HL-60/S4 treated with retinoic acid at 250 ng/mL for 4 days and 3 days (cell line): ENCODE measurements around the gene TNP1.

Experiments
- in situ Hi-C: fragments of 300-500 bp; cut with MboI; formaldehyde crosslinking; loops from 2 replicates; pipeline ENCODE4 v1.7.0; 2022; ENCODE audit warnings: low sequenced_read_pairs

Gene TNP1, protein sequence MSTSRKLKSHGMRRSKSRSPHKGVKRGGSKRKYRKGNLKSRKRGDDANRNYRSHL

DNA sequence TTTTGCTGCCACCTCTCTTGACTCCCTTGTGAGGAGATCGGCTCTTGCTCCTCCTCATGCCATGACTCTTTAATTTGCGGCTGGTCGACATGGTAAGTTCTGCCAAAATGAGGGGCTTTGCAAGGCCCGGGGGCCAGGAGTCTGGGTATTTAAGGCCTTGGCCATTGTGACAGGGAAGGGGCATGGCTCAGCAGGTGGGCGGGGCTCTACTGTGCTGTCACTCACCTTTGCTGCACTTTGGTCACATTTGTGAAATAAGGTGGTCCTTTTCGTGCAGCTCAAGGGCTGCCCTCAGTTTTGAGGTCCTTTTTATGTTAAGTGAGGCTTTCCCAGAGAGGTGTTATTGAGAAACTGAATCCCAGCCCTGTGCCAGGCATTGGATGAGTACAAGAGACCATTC is at the start of gene TNP1:
Gene TNP1, minus strand, starts transcription at position 121 of the 400 bp plus-strand sequence. Its CDS starts 30 bp downstream, at position 91.
- in situ Hi-C loops: no loop called here

DNA sequence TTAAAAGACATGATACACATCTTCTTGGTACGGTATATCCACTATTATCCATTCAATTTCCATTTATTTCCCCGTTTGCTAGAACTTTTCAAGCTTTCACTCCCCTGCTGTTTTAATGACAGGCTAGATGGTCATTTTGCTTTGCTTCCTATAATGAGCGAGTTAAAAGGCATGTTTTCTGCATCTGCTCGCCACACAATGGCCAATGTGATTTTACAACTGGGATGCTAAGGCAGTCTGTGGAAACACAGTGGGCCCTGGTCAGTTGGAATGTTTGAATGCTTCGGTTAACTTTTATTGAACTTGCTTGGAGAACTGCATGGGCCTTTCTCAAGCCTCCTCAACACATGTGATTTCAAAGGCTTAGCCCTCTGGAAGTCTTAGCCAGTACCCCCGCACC is 48.4 kb upstream of the TNP1 start:
- in situ Hi-C loops: no loop called here

DNA sequence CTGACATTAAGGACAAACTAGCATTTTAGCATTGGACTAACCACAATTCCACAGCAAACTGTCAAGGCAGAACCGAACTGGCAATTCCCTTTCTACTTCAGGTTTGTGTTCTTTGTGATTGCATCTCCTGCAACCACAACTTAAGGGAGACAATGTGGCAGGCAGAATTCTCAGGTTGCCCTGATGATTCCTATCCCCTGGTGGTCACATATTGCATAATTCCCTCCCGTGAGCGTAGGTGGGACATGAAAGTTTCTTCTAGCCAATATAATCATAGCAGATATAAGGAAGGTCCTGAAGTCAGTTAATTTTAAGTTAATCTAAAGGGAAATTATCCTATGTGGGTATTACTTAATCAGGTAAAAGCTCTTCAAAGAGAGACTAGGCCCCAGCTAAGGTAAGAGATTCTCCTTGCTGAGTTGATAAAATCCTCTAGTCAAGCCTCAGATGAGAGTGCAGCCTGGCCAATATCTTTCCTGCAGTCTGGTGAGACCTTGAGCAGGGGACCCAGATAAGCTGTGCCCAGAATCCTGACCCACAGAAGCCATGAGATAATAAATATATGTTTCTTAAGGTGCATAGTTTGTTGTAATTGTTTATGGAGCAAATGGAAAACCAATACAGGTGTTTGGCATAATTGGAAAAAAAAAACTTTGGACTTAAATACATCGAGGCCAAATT is 45.9 kb upstream of the TNP1 start:
- in situ Hi-C loops: no loop called here

DNA sequence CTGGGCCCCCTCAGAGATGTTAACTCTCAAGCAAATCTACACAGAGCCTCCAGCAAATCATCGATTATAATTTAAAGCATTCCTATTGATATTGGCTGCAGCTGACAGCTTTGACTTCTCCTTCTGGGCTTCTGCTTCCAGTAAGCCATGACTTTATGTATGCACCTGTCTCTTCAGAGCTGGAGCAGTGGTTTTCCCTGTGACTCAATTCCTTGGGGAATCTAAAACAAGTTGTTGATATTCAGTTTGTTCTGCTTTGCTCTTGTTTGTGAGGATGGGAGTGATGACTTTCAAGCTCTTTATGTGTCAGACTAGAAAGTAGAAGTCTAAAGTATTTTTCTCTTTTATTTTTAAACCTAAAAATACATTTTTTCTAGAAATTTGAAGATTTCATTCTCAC is 45.1 kb upstream of the TNP1 start:
- in situ Hi-C loops: no loop called here

DNA sequence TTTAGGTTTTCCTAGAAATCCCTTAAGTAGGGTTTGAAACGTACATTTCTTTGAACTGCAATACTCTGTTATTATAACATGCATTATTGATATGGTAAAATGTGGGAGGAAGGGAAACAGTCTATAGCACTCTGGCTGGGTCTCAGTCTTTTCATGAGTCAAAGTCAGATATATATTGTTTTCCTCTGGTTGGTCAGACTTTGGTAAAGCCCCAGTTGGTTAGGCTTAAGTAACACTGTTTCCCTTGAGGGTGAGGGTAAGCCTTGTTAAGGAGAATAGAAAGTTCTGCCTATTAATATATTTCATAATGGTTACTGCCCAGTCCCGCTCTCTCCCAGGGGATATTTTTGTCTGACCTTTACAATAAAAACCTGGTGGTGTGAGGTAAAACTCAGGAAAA is 44.7 kb upstream of the TNP1 start:
- in situ Hi-C loops: no loop called here

DNA sequence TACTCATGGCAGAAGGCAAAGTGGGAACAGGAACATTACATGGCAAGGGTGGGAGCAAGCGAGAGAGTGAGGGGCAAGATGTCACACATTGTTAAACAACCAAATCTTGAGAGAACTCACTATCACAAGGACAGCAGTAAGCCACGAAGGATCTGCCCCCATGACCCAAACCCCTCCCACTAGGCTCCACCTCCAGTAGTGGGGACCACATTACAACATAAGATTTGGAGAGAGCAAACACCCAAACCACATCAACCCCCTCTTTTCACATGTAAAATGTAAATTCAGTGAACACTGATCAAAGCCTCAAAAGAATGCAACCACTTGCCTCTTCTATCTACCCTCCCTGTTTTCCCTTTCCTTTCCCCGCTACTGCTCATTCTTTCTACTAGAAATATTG is 43.6 kb upstream of the TNP1 start:
- in situ Hi-C loops: no loop called here

DNA sequence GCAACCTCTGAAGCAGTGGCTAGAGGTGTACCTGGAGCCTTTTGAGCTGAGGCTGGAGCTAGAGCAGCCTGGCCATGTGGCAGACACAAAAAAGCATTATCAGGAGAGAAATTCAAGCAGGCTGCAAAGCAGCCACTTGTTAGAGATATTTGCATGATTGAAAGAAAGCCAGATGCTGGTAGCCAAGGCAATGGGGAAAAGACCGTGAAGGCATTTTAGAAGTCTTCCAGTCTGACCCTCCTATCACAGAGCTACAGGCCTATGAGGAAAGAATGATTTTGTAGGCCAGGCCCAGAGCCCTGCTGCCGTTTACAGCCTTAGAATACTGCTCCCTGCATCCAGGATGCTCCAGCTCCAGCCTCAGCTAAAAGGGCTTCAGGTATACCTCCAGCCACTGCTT is 41.4 kb upstream of the TNP1 start:
- in situ Hi-C loops: no loop called here

DNA sequence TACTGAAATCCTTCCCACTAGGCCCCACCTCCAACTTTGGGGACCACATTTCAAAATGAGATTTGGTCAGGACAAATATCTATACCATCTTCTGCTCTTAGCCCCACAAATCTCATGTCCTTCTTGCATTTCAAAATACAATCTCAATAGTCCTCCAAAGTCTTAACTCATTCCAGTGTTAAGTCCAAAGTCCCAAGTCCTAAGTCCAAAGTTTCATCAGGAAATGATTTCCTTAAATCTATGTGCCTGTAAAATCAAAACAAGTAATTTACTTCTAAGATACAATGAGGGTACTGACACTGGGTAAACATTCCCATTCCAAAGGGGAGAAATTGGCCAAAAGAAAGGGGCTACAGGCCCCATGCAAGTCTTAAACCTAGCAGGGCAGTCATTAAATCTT is 40.5 kb upstream of the TNP1 start:
- in situ Hi-C loops: no loop called here

DNA sequence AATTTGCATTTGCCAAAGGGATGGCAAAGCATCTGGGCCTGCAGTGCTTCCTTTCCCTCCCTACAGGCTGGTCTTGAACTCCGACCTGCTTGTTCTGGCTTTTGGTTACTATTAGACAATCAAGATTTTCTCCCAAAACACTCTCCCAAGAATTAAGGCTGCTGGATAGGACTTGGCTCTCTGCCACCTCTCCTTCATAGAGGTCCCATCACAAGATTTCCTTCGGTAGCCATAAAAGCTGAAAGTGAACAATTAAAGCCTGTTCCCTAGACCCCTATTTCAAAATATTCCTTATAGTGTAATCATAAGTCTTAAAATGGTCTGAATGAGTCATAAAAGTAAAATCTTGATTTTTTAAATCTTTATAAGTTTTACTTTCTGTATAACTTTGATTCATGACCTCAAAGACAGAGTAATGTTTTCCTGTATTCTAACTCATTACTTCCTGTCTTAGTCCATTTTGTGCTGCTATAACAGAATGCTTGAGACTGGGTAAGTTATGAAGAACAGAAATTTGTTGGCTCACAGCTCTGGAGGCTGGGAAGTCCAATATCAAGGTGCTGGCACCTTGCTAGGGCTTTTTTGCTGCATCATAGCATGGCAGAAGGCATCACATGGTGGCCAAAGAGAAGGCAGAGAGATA is 37.8 kb upstream of the TNP1 start:
- in situ Hi-C loops: no loop called here

DNA sequence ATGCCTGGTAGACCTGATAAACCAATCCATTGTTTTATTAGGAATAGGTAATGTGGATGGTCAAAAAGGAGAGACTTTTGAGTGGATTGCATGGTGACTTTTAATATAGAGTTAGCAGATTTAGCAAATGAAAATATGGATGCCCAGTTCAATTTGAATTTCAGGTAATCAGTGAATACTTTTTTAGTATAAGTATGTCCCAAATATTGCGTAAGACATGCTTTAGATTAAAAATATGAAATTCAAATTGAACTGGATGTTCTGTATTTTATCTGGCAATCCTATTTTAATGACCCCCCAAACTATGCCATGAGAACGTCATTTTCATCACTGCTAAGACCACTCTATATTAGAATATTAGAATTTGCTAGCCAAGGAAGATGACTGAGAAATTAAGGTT is 30.3 kb upstream of the TNP1 start:
- in situ Hi-C loops: no loop called here

DNA sequence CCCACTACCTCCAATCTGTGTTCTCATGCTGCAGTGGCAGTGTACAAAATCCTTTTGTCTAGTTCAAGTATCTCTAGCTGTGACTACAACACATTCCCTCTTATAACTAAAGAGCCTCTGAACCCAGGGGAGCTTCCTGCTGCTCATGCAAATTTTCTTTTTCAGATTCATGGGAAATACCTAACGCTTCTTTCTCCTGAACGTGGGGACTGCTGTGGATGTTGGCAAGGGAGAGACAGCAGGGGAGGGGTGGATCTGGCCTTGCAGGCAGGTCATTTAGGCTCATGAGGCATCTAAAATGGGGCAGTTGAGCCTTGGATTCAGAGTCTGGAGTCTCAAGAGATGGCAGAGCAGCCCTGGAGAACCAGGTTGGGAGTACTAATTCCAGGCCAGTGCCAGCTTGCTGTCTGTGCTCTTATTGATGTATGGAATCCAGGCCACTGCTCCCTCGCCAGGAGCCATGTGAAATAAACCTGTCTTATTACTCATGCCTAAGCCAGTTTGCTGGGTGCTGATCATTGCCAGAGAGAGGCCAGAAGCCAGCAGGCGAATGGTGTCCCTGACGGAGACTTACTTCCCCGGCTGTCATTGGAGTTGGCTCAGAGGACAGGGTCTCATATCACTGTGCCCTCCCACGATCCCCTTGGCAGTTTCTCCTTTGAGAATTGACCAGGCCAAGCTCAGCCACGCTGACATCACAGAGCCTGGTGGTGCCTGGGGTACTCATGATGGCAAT is 29.2 kb upstream of the TNP1 start:
- in situ Hi-C loops: no loop called here

DNA sequence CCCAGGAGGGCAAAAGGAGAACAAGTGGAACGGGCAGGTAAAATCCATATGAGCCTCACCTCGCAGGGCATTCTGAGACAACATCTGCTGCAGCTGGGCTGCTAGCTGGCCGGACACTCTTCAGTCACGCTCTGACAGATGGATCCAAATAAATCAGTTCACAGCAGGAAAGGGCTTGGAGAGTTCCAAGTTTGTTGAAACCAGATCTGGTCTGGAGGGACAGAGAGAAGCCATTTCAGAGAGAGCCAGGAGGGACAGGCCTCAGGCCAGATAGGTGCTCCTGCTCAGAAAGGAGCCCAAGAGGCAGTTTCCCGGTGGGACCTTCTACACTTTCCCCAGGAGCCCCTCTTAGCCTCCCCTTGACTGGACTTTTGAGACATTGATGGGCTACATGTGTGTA is 28.2 kb upstream of the TNP1 start:
- in situ Hi-C loops: no loop called here

DNA sequence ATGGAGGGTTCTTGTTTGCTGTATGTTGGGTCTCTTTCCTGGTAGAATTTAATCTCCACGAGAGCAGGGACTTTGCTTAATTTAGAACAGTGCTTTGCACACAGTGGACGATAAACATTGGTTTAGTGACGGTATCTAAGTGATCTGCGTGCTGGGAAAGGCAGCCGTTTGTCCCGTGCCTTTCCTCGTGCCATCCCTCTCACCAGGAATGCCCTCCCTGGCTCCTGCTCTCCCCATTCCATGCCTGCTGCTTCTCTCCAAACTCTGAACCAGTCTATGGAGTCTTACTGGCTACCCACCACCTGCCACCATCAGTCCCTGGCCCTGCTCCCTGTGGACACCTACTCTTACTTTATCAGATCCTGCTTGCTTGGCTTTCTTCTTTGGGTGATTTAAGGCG is 27.3 kb upstream of the TNP1 start:
- in situ Hi-C loops: no loop called here

DNA sequence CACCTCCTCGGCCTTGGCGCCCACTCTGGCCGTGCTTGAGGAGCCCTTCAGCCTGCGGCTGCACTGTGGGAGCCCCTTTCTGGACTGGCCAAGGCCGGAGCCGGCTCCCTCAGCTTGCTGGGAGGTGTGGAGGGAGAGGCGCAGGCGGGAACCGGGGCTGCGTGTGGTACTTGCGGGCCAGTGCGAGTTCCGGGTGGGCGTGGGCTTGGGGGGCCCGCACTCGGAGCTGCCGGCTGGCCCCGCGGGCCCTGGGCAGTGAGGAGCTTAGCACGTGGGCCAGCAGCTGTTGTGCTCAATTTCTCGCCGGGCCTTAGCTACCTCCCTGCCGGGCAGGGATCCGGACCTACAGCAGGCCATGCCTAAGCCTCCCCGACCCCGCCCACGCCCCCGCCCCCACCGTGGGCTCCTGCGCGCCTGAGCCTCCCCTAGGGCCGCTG is 25.3 kb upstream of the TNP1 start:
- in situ Hi-C loops: no loop called here

DNA sequence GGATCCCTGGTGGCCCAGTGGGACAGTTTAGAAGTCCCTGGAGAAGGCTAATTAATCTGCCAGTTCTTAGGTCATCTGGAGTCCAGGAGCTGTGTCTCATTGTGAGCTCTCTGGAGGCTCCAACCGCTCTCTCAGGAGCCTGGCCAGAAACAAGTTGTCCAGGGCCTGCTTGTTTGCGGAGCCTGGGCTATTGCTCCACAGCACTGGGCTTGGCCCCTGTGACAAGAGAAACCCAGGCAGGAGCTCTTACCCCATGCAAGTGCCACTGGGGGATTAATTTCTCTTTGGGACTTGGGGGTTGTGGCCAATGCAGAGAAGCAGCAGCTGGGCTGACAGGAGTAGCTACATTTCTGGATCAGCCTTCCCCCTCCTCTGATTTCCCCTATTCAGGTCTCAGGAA is 24.5 kb upstream of the TNP1 start:
- in situ Hi-C loops: no loop called here

DNA sequence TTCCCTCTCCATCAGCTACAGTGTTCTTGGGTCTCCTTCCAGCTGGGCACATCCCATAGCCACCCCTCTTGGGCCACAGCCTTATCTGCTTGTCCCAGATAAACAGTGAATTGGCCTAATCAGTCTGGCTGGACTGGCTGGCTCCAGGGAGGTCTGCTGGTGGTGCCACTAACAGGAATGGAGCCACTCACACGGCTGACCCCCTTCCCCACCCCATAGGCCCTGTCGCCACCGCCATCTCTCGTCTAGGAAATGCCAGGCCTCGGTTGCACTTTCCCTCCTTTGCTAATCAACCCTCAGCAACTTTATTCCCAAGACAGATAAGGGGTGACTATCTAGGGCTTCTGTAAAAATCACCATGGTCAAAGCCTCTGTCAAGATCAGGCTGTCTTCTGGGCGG is 23.0 kb upstream of the TNP1 start:
- in situ Hi-C loops: no loop called here

DNA sequence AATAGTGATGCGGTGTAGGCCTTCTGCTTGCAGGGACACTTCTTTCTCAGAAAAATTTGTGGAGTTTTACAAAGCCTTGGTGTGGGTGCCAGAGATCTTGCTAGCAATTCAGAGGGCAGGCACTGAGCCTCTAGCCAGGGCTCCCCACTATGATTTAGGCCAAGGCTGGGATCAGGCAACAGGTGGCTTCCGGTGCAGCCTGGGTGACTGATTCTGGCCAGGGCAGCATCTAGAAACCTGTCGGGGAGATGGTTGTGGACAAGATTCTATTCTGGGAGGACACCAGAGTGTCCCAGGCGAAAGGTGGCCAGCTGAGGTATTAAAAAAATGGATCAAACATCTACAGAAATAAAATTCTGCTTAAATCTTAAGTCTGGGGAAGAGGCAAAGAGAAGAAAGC is 21.5 kb upstream of the TNP1 start:
- in situ Hi-C loops: no loop called here

DNA sequence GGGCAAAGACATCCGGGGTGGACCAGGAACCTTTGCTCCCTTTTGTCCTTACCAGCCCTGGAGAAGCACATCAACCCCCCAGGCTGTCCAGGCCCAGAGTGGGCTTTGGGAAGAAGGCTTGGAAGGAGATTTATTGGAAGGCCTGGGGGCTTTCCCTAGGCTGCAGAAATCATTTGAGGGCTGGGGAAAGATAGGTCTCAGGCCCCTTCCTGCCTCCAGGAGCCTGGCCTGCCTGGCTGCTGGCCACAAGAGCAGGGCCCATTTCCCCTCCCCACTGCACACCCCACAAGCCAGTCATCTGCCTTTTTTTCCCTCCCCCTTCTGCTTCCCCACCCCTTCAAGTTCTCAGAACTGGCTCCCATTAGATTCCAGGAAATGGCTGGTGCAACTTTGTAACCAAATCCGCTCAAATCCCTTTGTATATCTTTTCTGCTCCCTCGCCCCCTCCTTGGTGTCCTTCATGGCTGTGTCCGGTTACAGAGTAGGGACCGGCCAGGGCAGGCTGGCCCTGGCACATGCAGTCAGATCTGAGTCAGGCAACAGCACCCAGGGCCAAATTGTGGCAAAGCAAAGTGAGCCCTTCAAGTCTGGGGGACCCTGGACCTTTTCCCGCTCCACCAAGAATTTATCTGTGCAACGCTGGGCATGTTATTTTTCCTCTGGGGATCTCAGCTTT is 20.8 kb upstream of the TNP1 start:
- in situ Hi-C loops: no loop called here

DNA sequence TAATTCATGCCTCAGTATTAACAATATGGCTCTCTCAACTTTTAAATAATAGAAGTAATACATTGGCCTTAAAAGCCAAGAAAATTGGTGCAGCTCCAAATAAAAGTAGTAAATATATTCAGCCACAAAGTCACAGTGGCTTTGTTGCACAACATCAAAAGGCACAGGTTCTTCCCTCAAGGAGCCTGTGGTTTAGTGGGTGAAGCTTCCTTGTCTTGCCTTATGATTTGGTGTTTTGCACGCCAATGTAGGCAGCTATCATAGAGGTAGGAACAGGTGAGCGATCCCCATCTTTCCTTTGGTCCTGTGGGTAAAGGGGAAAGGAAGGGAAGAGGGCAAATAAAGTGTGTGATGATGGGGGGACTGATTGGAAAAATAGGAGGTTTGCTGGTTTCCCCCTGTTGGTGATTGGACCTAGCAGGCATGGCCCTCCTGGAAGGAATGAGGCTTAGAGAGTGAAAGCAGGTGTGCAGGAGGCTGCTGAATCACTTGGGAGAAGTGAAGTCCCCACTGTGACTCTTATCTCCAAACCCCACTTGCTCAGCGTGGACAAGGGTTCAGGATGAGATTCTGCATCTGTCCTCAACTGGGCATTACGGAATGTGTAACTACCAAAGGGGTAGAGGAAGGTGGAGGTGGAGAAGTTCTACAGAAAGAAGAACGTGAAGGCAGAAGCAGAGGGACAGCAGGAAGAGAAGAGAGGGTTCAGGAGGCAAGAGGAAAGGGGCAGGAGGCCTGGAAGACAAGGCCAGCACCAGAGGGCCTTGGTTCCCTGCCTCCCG is 20.1 kb upstream of the TNP1 start:
- in situ Hi-C loops: no loop called here

DNA sequence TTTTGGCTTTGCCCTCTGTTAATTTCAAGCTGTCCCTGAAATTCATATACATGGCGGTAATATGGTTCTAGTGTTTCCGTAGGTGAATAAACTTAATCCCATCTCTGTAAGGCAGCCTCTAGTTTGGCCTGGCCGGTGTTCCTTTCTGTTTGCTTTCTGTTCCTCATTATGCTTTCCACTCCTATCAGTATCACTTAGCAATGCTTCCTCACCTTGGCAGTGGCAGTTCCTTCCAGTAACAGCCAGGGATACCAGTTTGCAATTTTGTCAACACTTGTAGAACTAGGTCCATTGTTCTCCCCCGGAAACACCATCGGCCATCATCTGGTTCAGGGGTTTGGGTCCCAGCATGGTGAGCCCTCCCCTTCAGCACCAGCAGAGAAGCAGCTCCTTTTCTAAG is 18.2 kb upstream of the TNP1 start:
- in situ Hi-C loops: no loop called here

DNA sequence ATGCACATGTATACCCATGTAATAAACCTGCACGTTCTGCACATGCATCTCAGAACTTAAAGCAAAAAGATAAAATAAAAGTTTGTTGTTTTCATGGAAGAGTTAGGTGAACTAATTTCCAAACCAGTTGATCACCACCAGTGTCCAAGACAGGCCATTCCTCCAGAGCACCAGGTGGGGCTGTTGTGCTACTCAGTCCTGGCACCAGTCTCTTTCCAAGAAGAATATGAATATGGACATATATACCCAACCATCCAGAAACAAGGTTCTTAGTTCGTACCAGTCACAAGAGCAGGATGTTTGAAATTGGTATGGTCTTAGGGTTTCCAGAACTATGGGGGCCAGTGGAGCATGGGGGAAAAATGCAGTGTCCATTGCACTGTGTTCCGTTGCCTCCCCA is 17.2 kb upstream of the TNP1 start:
- in situ Hi-C loops: no loop called here
